Posterior vena cava (tissue), 2 donors: Measurements from ENCODE around the gene NAA16. TPM values are rescaled to one million over a fixed set of nuclear protein-coding genes. Genes with fewer than 3 reads are reported as not detected.
A peak's percentile ranks its signal among the peaks of the same experiment; 100 is the strongest.
"Not testable (repeated sequence)": the region's sequence is repeated elsewhere in the genome, so short reads cannot be mapped to it uniquely, and the experiment has no call there.

Experiments used
- DNase-seq: peaks from one replicate; pipeline ENCODE4 v3.0.0-alpha.2; 2020; ENCODE audit warnings: low spot score
- intact Hi-C, 2 donors: fragments of 100-400 bp; cut with DNase I; formaldehyde crosslinking; loops; one replicate each; pipeline versions ENCODE4 v1.14.1 to v1.14.2; 2022 to 2023
- total RNA-seq, 2 donors: library from RNA; stranded (reverse); fragmentation: NEBNext Ultra II Directional; extraction: Animal tissue kit (Norgen Biotek cat#: 25700); gene quantifications; one replicate each; pipeline ENCODE4 v1.2.1, GENCODE V29; 2021
- donor health status: DM: yes; HTN: yes; CAD: no.
- donor health status: DM: yes; HTN: yes; CAD: no.

NAA16 gene
- total RNA-seq, 2 donors from 2014 or later: 15.8 to 17.2 TPM

- no peak for DNase-seq
- intact Hi-C loops: no loop called here
Measured at GRCh38 chr13:41345165-41345913, 34.3 kb downstream of the NAA16 start.

DNA sequence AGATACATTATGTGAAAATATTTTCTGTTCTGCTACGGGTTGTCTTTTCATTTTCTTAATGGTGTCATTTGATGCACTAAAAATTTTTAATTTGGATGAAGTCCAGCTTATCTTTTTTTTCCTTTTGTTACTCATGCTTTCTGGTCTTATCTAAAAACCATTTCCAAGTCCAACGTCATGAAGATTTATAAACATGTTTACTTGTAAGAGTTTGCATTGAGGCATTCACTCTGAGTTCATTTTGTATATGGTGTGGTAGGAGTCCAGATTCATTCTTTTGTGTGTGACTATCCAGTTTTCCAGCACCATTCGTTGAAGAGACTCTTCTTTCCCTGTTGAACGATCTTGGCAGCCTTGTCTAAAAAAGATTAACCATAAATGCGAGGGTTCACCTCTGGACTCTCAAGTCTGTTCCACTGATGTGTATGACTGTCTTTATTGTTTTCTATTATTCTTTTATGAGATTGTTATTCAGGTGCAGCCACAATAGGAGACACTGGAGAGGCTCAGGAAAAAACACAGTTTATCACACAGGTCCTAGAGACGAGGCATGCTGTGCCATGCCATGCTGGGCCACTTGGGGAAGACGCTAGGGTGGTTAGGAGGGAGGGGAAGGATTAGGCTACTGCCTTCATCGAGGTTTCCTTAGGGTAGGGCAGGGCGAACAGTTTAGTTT is 35.0 kb downstream of the NAA16 start:
- intact Hi-C loops: no loop called here
- DNase-seq: no peak

- DNase-seq: peak; percentile 72
- intact Hi-C loops: loop anchor here in 1 of 2 donors (10.0 kb wide), 1 partner anchor 302 kb away; no protein-coding TSS in a partner anchor
Measured at GRCh38 chr13:41352935-41353840, 42.1 kb downstream of the NAA16 start.

GRCh38 chr13:41354416-41354815 is 43.3 kb downstream of the NAA16 start:
- intact Hi-C loops: loop anchor here in 1 of 2 donors (10.0 kb wide), 1 partner anchor 300 kb away; no protein-coding TSS in a partner anchor
- no peak for DNase-seq

DNA sequence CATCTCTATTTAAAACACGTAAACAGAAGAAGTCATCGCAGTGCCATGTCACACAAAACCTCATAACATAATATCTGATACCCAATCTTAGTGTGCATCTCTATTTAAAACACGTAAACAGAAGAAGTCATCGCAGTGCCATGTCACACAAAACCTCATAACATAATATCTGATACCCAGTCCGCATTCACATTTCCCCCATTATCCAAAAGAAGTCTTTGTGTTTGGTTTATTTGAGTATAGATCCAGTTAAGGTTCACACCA is 45.2 kb downstream of the NAA16 start:
- DNase-seq: not testable (repeated sequence)
- intact Hi-C loops: loop anchor here in 1 of 2 donors (10.0 kb wide), 1 partner anchor 298 kb away; no protein-coding TSS in a partner anchor

DNA sequence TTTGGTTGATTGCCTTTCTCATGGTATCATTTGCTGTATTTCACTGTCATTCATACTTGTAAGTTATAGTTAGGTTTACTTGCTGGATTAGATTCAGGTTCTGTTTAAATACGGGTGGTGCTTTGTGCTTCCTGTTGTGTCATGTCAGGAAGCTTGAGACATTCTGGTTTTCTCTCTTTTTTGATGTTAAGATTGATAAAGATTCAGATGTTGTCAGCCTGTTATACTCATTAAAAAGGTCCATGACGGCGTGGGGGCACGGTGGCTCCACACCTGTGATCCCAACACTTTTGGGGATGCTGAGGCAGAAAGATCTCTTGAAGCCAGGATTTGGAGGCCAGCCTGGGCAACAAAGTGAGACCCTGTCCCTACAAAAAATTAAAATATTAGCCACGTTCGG is 45.7 kb downstream of the NAA16 start:
- DNase-seq: no peak
- intact Hi-C loops: loop anchor here in 1 of 2 donors (10.0 kb wide), 1 partner anchor 298 kb away; no protein-coding TSS in a partner anchor

DNA sequence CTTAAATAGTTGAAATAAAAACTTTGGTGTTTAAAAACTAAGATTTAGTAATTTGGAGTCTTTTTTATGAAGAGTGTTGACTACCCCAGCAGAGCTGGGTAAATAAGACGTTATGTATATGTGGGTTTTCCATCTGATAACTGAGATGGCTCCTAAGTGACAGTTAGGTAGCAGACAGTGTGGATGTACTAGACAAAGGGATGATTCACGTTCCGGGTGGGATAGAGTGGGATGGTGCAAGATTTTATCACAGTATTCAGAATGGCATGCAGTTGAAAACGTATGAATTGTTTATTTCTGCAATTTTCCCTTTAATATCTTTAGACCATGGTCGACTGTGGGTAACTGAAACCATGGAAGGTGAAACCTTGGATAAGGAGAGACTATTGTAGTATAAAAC is 50.4 kb downstream of the NAA16 start:
- intact Hi-C loops: no loop called here
- DNase-seq: no peak

- DNase-seq: no peak
- intact Hi-C loops: no loop called here
Measured at GRCh38 chr13:41364043-41364442, 53.0 kb downstream of the NAA16 start.

DNA sequence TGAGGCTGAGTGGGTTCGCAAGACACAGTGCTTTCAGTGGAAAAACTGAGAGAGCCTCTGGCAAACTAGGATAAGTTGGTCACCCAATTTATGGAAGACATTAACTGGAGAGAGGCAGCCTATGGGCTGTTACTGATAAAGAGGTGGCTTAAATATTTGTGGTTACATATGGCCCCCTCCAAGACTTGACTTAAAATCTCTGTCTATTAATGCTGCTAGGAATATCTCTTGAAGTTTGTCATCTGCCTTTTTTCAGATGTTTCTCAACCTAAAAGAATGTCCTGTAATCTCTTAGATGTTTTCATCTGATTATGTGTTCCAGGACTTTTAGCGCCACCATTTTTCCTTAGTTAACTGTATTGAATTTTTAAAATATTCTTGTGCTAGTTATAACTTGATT is 54.6 kb downstream of the NAA16 start:
- intact Hi-C loops: no loop called here

DNA sequence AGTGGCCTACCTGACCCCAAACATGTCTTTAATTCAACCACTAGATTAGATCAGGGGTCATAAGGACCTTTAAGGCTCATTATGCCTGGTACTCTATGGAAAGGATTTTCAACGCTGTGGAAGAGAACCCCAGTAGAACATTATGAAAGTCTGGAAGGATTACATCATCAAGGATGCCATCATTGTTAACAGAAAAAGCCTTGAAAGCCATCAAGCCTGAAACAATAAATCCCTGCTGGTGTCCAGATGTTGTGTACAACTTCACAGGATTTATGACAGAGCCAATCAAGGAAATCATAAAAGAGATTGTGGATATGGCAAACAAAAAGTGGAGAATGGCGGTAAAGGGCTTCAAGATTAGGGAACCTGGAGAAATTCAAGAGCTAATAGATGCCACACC is 59.7 kb downstream of the NAA16 start:
- intact Hi-C loops: no loop called here
- DNase-seq: no peak

More for the DNA sequence above, 54.6 kb downstream of the NAA16 start:
- no peak for DNase-seq

- intact Hi-C loops: no loop called here
- DNase-seq: no peak
Measured at GRCh38 chr13:41377446-41377845, 66.4 kb downstream of the NAA16 start.

DNA sequence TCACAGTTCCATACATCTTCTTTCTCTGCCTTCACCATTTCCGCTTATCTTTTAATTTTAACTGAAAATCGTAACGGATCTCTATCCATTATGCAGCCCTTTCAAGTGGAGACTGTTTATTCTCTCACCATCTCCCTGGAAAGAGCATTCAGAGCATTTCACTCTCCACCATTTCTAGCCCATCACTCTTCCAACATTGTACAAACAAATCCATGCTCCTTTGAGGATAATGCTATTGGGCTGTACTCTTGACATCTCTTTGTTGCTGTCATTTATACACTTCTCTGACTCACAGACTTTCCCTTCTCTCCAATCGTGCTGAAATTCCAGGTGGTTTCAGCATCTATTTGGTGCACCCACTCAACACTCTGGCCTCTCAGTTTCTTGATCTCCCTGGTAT is 71.4 kb downstream of the NAA16 start:
- no peak for DNase-seq
- intact Hi-C loops: no loop called here

GRCh38 chr13:41383386-41383785 is 72.3 kb downstream of the NAA16 start:
- no peak for DNase-seq
- intact Hi-C loops: no loop called here

GRCh38 chr13:41384749-41385503 is 73.9 kb downstream of the NAA16 start:
- DNase-seq: no peak
- intact Hi-C loops: no loop called here

DNA sequence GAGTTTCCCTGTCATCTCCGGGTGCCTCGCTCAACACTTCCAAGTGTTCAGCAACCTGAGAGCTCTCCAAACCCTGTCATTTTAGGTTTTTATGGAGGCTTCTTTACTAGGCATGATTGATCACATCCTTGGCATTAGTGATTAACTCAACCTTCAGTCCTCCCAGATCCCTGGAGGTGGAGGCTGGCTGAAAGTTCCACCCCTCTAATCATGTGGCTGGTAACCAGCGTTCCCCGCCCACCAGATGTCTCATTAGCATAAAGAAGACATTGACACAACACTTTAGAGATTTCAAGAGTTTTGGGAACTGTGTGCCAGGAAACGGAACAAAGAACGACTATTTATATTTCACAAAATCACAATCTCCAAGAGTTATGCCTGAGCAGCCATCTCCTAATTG is 75.1 kb downstream of the NAA16 start:
- intact Hi-C loops: no loop called here
- DNase-seq: no peak

DNA sequence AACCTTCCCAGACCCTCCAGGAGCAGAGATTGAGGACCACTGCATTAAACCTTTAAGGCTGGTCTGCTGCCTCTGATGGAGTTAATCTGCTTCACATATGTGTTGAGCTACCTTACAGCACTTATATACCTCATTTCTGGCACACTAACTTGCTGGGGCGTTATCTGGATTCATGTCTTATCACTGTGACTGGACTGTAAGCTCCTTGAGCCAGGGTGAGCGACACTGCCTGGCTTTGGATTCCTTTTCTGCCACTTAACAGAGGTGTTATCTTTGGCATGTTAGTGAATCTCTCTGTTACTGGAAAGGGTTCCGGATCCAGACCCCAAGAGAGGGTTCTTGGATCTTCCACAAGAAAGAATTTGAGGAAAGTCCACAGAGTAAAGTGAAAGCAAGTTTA is 76.5 kb downstream of the NAA16 start:
- no peak for DNase-seq
- intact Hi-C loops: no loop called here

DNA sequence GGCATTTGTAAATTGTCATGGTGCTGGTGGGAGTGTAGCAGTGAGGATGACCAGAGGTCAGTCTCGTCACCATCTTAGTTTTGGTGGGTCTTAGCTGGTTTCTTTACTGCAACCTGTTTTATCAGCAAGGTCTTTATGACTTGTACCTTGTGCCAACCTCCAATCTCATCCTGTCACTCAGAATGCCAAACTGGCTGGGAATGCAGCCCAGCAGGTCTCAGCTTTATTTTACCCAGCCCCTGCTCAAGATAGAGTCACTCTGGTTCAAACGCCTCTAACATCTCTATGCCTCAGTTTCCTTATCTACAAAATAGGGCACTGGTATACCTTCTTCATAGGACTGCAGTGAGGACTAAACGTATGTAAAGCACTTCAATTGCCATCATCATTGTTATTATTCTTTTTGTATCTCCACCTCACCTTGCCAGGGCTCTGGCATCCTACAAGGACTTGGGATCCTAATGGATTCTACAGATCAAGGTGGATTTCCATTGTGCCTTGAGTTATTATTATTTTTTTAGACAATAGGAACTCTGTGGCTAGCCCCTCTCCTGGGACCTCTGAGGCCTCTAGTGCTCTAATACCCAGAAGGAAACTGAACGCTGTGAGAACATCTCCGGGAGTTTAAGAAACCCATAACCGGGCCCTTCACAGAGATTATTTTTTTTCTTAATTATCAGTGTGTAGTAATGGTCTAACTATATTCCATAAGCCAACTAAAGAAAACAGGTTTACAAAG is 77.2 kb downstream of the NAA16 start:
- intact Hi-C loops: no loop called here
- DNase-seq: no peak

- intact Hi-C loops: no loop called here
Measured at GRCh38 chr13:41389580-41389979, 78.5 kb downstream of the NAA16 start.

GRCh38 chr13:41394166-41394565 is 83.1 kb downstream of the NAA16 start:
- no peak for DNase-seq
- intact Hi-C loops: no loop called here

More at GRCh38 chr13:41389580-41389979, 78.5 kb downstream of the NAA16 start:
- DNase-seq: no peak
